H1 (cell line): ENCODE data around the gene LRATD1. TPM values are rescaled to one million over a fixed set of nuclear protein-coding genes. Genes with fewer than 3 reads are reported as not detected.

ENCODE experiments used
- TCF12 ChIP-seq: IDR thresholded peaks from 2 replicates; pipeline ENCODE4 v1.6.1; 2011; ENCODE audit warnings: low read depth, mild to moderate bottlenecking, low read length
- polyA plus RNA-seq, 7 experiments: library from polyadenylated mRNA; depleted of rRNA in 3 of 7; stranded (reverse) in 5 of 7; unstranded in 2 of 7; fragments of >200 nt in 5 of 7; fragments of 200-250 nt in 2 of 7; gene quantifications; 1 replicate in 5 of 7; 2 replicates in 1 of 7; 4 replicates in 1 of 7; pipeline versions ENCODE4 v1.2.1 to v1.2.3, GENCODE V29; 2011 to 2013; ENCODE audit warnings: missing spikeins in 2 of 7, mixed read lengths in 2 of 7
- total RNA-seq: library from RNA; stranded (reverse); fragmentation: NEBNext Ultra II Directional; extraction: Animal tissue kit (Norgen Biotek cat#: 25700); gene quantifications from 2 replicates; pipeline ENCODE4 v1.2.1, GENCODE V29; 2021
- TF ChIP-seq, protein P1 (sequence below): fragments of 300-600 bp; sonication (generic); IDR thresholded peaks from 2 replicates; pipeline ENCODE4 v1.7.1; 2012; ENCODE audit warnings: low read length, moderate library complexity, mild to moderate bottlenecking, inconsistent platforms; ENCODE audit not compliant: insufficient replicate concordance

The LRATD1 gene
- total and polyA plus RNA-seq, 2 of the 8 experiments (the other 6 are each of a cell fraction or from before 2014, with no cell fraction given), result 1.2 to 2.3 TPM

DNA sequence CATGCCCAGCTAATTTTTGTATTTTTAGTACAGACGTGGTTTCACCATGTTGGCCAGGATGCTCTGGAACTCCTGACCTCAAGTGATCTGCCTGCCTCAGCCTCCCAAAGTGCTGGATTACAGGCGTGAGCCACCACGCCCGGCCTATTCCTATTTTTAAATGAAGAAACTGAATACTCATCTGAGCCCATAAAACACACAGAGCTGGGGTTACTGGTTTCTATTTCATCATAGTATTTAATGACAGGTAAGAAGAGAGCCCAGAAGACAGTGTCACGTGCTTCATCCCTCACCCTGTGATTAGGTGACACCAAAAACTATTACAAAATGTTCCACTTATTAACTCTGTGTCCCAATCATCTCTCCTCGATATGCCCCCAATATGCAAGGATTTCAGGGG, 15.6 kb upstream of the LRATD1 start (continued):
- TF ChIP-seq, protein P1, sequence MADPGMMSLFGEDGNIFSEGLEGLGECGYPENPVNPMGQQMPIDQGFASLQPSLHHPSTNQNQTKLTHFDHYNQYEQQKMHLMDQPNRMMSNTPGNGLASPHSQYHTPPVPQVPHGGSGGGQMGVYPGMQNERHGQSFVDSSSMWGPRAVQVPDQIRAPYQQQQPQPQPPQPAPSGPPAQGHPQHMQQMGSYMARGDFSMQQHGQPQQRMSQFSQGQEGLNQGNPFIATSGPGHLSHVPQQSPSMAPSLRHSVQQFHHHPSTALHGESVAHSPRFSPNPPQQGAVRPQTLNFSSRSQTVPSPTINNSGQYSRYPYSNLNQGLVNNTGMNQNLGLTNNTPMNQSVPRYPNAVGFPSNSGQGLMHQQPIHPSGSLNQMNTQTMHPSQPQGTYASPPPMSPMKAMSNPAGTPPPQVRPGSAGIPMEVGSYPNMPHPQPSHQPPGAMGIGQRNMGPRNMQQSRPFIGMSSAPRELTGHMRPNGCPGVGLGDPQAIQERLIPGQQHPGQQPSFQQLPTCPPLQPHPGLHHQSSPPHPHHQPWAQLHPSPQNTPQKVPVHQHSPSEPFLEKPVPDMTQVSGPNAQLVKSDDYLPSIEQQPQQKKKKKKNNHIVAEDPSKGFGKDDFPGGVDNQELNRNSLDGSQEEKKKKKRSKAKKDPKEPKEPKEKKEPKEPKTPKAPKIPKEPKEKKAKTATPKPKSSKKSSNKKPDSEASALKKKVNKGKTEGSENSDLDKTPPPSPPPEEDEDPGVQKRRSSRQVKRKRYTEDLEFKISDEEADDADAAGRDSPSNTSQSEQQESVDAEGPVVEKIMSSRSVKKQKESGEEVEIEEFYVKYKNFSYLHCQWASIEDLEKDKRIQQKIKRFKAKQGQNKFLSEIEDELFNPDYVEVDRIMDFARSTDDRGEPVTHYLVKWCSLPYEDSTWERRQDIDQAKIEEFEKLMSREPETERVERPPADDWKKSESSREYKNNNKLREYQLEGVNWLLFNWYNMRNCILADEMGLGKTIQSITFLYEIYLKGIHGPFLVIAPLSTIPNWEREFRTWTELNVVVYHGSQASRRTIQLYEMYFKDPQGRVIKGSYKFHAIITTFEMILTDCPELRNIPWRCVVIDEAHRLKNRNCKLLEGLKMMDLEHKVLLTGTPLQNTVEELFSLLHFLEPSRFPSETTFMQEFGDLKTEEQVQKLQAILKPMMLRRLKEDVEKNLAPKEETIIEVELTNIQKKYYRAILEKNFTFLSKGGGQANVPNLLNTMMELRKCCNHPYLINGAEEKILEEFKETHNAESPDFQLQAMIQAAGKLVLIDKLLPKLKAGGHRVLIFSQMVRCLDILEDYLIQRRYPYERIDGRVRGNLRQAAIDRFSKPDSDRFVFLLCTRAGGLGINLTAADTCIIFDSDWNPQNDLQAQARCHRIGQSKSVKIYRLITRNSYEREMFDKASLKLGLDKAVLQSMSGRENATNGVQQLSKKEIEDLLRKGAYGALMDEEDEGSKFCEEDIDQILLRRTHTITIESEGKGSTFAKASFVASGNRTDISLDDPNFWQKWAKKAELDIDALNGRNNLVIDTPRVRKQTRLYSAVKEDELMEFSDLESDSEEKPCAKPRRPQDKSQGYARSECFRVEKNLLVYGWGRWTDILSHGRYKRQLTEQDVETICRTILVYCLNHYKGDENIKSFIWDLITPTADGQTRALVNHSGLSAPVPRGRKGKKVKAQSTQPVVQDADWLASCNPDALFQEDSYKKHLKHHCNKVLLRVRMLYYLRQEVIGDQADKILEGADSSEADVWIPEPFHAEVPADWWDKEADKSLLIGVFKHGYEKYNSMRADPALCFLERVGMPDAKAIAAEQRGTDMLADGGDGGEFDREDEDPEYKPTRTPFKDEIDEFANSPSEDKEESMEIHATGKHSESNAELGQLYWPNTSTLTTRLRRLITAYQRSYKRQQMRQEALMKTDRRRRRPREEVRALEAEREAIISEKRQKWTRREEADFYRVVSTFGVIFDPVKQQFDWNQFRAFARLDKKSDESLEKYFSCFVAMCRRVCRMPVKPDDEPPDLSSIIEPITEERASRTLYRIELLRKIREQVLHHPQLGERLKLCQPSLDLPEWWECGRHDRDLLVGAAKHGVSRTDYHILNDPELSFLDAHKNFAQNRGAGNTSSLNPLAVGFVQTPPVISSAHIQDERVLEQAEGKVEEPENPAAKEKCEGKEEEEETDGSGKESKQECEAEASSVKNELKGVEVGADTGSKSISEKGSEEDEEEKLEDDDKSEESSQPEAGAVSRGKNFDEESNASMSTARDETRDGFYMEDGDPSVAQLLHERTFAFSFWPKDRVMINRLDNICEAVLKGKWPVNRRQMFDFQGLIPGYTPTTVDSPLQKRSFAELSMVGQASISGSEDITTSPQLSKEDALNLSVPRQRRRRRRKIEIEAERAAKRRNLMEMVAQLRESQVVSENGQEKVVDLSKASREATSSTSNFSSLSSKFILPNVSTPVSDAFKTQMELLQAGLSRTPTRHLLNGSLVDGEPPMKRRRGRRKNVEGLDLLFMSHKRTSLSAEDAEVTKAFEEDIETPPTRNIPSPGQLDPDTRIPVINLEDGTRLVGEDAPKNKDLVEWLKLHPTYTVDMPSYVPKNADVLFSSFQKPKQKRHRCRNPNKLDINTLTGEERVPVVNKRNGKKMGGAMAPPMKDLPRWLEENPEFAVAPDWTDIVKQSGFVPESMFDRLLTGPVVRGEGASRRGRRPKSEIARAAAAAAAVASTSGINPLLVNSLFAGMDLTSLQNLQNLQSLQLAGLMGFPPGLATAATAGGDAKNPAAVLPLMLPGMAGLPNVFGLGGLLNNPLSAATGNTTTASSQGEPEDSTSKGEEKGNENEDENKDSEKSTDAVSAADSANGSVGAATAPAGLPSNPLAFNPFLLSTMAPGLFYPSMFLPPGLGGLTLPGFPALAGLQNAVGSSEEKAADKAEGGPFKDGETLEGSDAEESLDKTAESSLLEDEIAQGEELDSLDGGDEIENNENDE, result no peak
- TF ChIP-seq TCF12, result no peak
